HTERT RPE-1 (cell line): ENCODE data around the gene DTWD1.
"Not testable (repeated sequence)": the region's sequence is repeated elsewhere in the genome, so short reads cannot be mapped to it uniquely, and the experiment has no call there.

Source experiments
- in situ Hi-C: fragments of 300-500 bp; cut with MboI; formaldehyde crosslinking; loops from 4 replicates; pipeline ENCODE4 v1.14.3; 2020; ENCODE audit warnings: low sequenced_read_pairs

The DTWD1 gene

GRCh38 chr15:49645941-49646340, 25.1 kb downstream of the DTWD1 start:
- in situ Hi-C loops, result no loop called here

GRCh38 chr15:49646891-49647290, 26.0 kb downstream of the DTWD1 start:
- in situ Hi-C loops, result no loop called here

GRCh38 chr15:49649987-49650386, 29.1 kb downstream of the DTWD1 start:
- in situ Hi-C loops, result no loop called here

GRCh38 chr15:49650676-49651075, 29.8 kb downstream of the DTWD1 start:
- in situ Hi-C loops, result no loop called here

- in situ Hi-C loops, result no loop called here
Observed at GRCh38 chr15:49652922-49653321, 32.1 kb downstream of the DTWD1 start.

GRCh38 chr15:49656734-49657133, 35.9 kb downstream of the DTWD1 start:
- in situ Hi-C loops, result no loop called here

GRCh38 chr15:49664716-49665115, 43.9 kb downstream of the DTWD1 start:
- in situ Hi-C loops, result no loop called here

- in situ Hi-C loops, result not testable (repeated sequence)
Observed at GRCh38 chr15:49666486-49666885, 45.6 kb downstream of the DTWD1 start.

- in situ Hi-C loops, result no loop called here
Observed at GRCh38 chr15:49669288-49669687, 48.4 kb downstream of the DTWD1 start.

GRCh38 chr15:49673861-49674260, 53.0 kb downstream of the DTWD1 start:
- in situ Hi-C loops, result no loop called here

GRCh38 chr15:49674370-49674769, 53.5 kb downstream of the DTWD1 start:
- in situ Hi-C loops, result no loop called here

- in situ Hi-C loops, result no loop called here
Observed at GRCh38 chr15:49675041-49675440, 54.2 kb downstream of the DTWD1 start.

GRCh38 chr15:49678655-49679054, 57.8 kb downstream of the DTWD1 start:
- in situ Hi-C loops, result no loop called here

GRCh38 chr15:49686599-49686998, 65.8 kb downstream of the DTWD1 start:
- in situ Hi-C loops, result no loop called here

- in situ Hi-C loops, result no loop called here
Observed at GRCh38 chr15:49688135-49688790, 67.4 kb downstream of the DTWD1 start.

GRCh38 chr15:49692514-49693090, 71.8 kb downstream of the DTWD1 start:
- in situ Hi-C loops, result no loop called here

- in situ Hi-C loops, result no loop called here
Observed at GRCh38 chr15:49693498-49693897, 72.7 kb downstream of the DTWD1 start.

- in situ Hi-C loops, result no loop called here
Observed at GRCh38 chr15:49696433-49696832, 75.6 kb downstream of the DTWD1 start.

GRCh38 chr15:49697121-49697520, 76.3 kb downstream of the DTWD1 start:
- in situ Hi-C loops, result no loop called here

- in situ Hi-C loops, result not testable (repeated sequence)
Observed at GRCh38 chr15:49702982-49703381, 82.1 kb downstream of the DTWD1 start.
